Activated naive CD8-positive, alpha-beta T cell treated with anti-CD3 and anti-CD28 coated beads for 36 hours (primary cell): ENCODE results near the gene OGDH. TPM values are rescaled to one million over a fixed set of nuclear protein-coding genes. Genes with fewer than 3 reads are reported as not detected.
A peak's percentile ranks its signal among the peaks of the same experiment; 100 is the strongest.
"Not testable (repeated sequence)": the region's sequence is repeated elsewhere in the genome, so short reads cannot be mapped to it uniquely, and the experiment has no call there.

Experiments
- DNase-seq: peaks from one replicate; pipeline ENCODE4 v3.0.0; 2021
- H3K27ac Mint-ChIP-seq: one replicate; pipeline ENCODE4 v1.8.0; 2022; ENCODE audit warnings: mild to moderate bottlenecking, moderate library complexity, mixed read lengths
- H3K27me3 Mint-ChIP-seq: one replicate; pipeline ENCODE4 v1.8.0; 2022; ENCODE audit warnings: mild to moderate bottlenecking, mixed read lengths
- H3K36me3 Mint-ChIP-seq: one replicate; pipeline ENCODE4 v1.8.0; 2021; ENCODE audit warnings: mild to moderate bottlenecking, mixed read lengths
- H3K4me1 Mint-ChIP-seq: one replicate; pipeline ENCODE4 v1.8.0; 2021; ENCODE audit warnings: mixed read lengths
- H3K4me3 Mint-ChIP-seq: one replicate; pipeline ENCODE4 v1.8.0; 2022; ENCODE audit warnings: mild to moderate bottlenecking, moderate library complexity, mixed read lengths
- H3K9me3 Mint-ChIP-seq: one replicate; pipeline ENCODE4 v1.8.0; 2022; ENCODE audit warnings: mixed read lengths
- total RNA-seq, 2 experiments: library from RNA; stranded (reverse); gene quantifications; one replicate each; pipeline ENCODE4 v1.2.3, GENCODE V29; 2021

OGDH gene
- total RNA-seq: 10 to 100 TPM; 75.8 to 77.9 TPM

DNA sequence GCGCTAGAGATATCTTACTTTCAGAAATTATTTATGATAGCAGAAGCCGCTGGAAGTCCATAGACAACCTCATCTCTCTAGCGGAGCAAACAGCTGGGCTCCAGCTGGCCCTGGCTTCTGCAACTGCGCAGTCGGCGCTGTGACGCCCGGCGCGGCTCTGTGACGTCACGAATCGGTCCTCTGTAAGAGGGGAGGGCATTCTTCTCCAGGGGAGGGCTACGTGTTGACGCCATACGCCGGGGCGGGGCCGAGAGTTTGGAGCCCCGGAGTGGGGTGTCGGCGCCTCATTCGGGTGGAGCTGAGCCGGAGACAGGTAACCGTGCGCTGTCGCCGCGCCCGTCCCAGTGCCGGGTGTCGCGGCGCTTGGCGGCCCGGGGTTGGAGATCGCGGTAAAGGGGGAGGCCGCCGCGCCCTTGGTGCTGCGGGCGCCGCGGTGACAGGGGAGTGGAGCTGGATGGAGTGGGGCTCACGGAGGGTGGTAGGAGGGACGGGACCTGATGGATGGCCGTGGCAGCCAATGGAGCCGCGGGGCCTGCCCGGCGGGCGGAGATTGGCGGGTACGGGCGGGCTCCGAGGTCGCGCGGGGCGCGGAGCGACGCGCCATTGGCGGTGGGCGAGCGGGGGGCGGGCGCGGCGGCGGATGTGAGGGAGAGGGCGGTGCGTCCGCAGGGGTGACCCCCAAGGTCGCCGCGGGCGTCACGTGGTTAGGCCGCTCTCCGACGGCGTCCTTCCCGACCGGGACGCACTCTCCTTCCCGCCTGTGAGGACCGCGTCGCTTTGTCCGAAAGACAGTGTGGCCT, at the start of gene OGDH:
Gene OGDH, plus strand, starts transcription at position 287 of the 800 bp plus-strand sequence. CDS start 17,717 bp downstream, outside the sequence.
- Mint-ChIP-seq H3K4me3 (peak within 1 kb of the TSS; percentile 87), H3K27ac (peak within 1 kb of the TSS; percentile 98), H3K36me3 (peaks cover 18% of the 10 kb centered on the region), H3K9me3 (no peaks in the 10 kb centered on the region), H3K4me1 (peaks cover 27% of the 10 kb centered on the region), H3K27me3 (peaks cover 4% of the 10 kb centered on the region)
- DNase-seq: peak; percentile 99

- H3K4me3 Mint-ChIP-seq: no peak overlapping the region
- H3K4me1 Mint-ChIP-seq: no peaks in the 10 kb centered on the region
- no peak overlapping the region for H3K27ac Mint-ChIP-seq
- no peak for DNase-seq
- no peaks in the 10 kb centered on the region for H3K9me3 Mint-ChIP-seq
- H3K36me3 Mint-ChIP-seq: no peaks in the 10 kb centered on the region
- H3K27me3 Mint-ChIP-seq: no peaks in the 10 kb centered on the region
Measured at GRCh38 chr7:44557485-44557884, 48.9 kb upstream of the OGDH start.

DNA sequence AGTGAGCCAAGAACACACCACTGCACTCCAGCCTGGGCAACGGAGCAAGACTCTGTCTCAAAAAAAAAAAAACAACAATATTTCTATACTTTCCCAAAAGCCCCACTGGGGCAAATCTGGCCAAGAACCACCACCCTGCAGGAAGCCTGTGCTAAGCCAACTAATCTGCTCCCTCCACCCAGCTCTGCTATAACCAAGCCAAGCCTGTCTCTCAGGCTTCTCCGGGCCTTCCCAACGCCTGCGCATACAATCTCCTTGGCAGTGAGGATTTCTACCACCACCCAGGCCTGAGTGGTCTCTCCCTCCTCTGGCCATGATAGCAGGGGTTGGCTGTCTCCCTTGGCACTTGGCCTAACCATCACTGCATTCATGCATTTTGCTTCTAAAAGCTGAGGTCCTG, 46.9 kb upstream of the OGDH start:
- DNase-seq: no peak
- no peaks in the 10 kb centered on the region for H3K9me3 Mint-ChIP-seq
- H3K4me3 Mint-ChIP-seq: no peak overlapping the region
- no peaks in the 10 kb centered on the region for H3K27me3 Mint-ChIP-seq
- no peak overlapping the region for H3K27ac Mint-ChIP-seq
- H3K36me3 Mint-ChIP-seq: peaks cover 7% of the 10 kb centered on the region
- peaks cover 3% of the 10 kb centered on the region for H3K4me1 Mint-ChIP-seq

- Mint-ChIP-seq H3K9me3 (no peaks in the 10 kb centered on the region), H3K4me1 (peaks cover 10% of the 10 kb centered on the region), H3K27me3 (no peaks in the 10 kb centered on the region), H3K4me3 (no peak overlapping the region), H3K27ac (no peak overlapping the region), H3K36me3 (peaks cover 17% of the 10 kb centered on the region)
- DNase-seq: no peak
Measured at GRCh38 chr7:44561481-44561880, 44.9 kb upstream of the OGDH start.

DNA sequence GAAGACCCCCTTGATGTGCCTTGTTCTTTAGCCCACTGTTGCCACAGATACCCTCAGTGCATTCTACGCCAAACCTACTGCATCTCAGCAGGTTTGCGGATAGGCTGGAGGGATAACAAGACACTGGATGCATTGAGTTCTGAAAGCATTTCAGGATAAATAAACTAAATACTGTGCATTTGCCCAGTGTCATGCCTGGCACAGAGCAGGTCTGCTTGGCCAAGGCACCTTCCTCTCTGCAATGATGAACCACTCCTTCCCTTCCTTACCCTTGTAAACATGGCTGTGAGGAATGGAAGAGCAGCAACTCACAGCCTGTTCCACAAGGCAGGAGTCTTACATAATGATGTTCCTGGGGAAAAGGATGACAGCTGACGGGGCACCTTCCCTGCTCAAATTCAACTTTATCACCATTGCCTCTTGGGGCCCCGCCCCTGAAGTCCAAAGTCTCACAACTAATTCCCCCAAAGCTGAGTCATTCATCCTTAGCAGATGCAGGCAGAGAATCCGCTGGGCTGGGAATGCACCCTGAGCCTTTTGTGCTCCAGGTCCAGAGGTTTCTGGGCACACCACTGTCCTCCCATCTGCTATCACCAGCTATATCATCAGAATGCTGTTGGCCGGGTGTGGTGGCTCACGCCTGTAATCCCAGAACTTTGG, 44.3 kb upstream of the OGDH start:
- H3K4me1 Mint-ChIP-seq: peaks cover 13% of the 10 kb centered on the region
- peaks cover 18% of the 10 kb centered on the region for H3K36me3 Mint-ChIP-seq
- H3K27me3 Mint-ChIP-seq: no peaks in the 10 kb centered on the region
- H3K27ac Mint-ChIP-seq: peak overlapping the region; percentile 42
- H3K9me3 Mint-ChIP-seq: no peaks in the 10 kb centered on the region
- H3K4me3 Mint-ChIP-seq: no peak overlapping the region
- no peak for DNase-seq

GRCh38 chr7:44562622-44562962, 43.8 kb upstream of the OGDH start:
- Mint-ChIP-seq H3K4me1 (peaks cover 18% of the 10 kb centered on the region), H3K36me3 (peaks cover 23% of the 10 kb centered on the region)
- DNase-seq, H3K4me3 Mint-ChIP-seq, H3K27me3 Mint-ChIP-seq, H3K9me3 Mint-ChIP-seq, H3K27ac Mint-ChIP-seq: not testable (repeated sequence)

DNA sequence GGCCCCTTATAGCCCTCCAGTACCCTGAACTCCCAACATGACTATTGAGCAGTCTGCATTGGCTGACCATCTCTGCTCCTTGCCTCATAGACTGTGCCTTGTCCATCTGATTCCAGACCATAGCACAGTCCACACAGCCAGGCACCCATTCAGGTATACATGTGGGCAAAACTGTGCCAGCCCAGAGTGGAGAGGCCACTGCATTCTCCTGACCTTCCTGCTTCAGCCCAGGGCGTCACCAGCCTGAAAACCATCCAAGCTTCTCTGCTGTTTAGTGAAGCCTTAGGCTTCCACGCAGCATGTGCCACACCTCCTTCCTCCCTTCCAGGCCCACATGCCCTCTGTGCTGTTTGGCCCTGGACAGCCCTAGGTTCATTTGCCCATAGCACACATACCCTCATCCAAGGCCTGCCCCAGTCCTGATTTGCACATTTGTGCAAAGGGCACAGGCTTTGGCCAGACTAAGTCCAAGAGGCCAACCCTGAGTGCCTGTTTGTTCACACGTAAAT, 43.2 kb upstream of the OGDH start:
- H3K4me3 Mint-ChIP-seq: no peak overlapping the region
- H3K4me1 Mint-ChIP-seq: peaks cover 19% of the 10 kb centered on the region
- H3K9me3 Mint-ChIP-seq: no peaks in the 10 kb centered on the region
- H3K36me3 Mint-ChIP-seq: peaks cover 25% of the 10 kb centered on the region
- H3K27ac Mint-ChIP-seq: peak overlapping the region; percentile 42
- no peaks in the 10 kb centered on the region for H3K27me3 Mint-ChIP-seq
- no peak for DNase-seq

- peaks cover 27% of the 10 kb centered on the region for H3K4me1 Mint-ChIP-seq
Measured at GRCh38 chr7:44564606-44565005, 41.8 kb upstream of the OGDH start.

GRCh38 chr7:44565097-44565794, 41.2 kb upstream of the OGDH start:
- Mint-ChIP-seq H3K36me3 (peaks cover 38% of the 10 kb centered on the region), H3K4me3 (no peak overlapping the region), H3K4me1 (peaks cover 32% of the 10 kb centered on the region), H3K27me3 (no peaks in the 10 kb centered on the region), H3K9me3 (no peaks in the 10 kb centered on the region), H3K27ac (peak overlapping the region; percentile 38)
- peak; percentile 53 for DNase-seq

More at GRCh38 chr7:44564606-44565005, 41.8 kb upstream of the OGDH start:
- no peak overlapping the region for H3K4me3 Mint-ChIP-seq
- H3K27me3 Mint-ChIP-seq: no peaks in the 10 kb centered on the region
- H3K36me3 Mint-ChIP-seq: peaks cover 32% of the 10 kb centered on the region
- DNase-seq: no peak
- no peaks in the 10 kb centered on the region for H3K9me3 Mint-ChIP-seq
- H3K27ac Mint-ChIP-seq: no peak overlapping the region

DNA sequence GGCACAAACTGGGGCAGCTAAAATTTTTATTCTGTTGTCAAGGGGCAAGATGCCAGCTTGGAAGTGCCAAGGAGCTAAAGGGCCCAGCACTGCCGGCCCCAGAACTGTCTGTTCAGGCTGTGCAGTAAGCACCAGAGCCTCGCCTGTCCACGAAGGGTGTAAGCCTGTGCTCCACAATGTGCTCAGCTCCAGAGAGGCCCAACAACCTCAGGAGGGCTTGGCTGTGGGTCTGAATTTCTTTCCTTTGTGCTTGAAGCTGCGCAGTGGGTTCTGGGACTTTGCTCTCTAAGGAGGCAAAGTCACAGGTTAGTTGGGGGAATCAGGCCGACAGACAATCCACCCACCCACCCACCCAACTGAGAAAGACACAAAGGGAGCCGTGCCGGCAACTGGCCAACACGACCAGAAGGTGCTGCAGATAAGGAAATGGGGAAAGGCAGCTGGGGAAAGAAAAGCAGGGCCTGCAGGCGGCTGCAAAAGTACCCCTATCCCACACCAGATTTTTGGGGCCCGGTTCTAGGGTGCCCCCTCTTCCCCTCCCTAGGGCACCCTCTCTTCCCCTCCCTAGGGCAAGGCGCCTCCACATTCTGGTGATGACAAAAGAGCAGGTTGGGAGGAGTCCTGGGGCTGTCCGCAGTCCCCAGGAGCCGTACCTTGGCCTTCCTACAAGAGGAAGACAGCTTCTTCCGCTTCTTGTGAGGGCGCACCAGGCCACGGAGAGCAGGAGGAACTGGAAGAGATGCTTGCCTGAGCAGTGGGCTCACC, 40.5 kb upstream of the OGDH start:
- peaks cover 42% of the 10 kb centered on the region for H3K36me3 Mint-ChIP-seq
- H3K27ac Mint-ChIP-seq: peak overlapping the region; percentile 38
- no peaks in the 10 kb centered on the region for H3K9me3 Mint-ChIP-seq
- no peaks in the 10 kb centered on the region for H3K27me3 Mint-ChIP-seq
- no peak for DNase-seq
- H3K4me3 Mint-ChIP-seq: no peak overlapping the region
- peaks cover 32% of the 10 kb centered on the region for H3K4me1 Mint-ChIP-seq

DNA sequence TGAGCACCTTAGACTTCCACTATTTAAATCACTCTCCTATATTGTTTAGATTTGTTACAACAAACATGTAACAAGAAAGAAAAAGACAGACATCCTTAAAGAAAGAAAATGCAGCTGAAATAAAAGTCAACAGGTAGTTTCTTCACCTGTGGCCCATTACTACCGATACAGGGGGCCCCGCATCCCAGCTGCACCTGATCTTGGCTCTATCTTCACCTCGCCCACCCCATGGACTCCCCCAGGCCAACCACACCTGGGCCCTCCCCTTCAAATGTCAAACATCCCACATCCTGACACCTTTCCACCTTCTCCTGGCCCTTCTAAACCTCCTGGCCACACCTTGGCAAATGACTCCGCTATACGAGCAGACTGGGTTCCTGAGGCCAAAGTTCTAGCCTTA, 39.7 kb upstream of the OGDH start:
- H3K36me3 Mint-ChIP-seq: peaks cover 49% of the 10 kb centered on the region
- no peak overlapping the region for H3K27ac Mint-ChIP-seq
- H3K4me1 Mint-ChIP-seq: peaks cover 32% of the 10 kb centered on the region

DNA sequence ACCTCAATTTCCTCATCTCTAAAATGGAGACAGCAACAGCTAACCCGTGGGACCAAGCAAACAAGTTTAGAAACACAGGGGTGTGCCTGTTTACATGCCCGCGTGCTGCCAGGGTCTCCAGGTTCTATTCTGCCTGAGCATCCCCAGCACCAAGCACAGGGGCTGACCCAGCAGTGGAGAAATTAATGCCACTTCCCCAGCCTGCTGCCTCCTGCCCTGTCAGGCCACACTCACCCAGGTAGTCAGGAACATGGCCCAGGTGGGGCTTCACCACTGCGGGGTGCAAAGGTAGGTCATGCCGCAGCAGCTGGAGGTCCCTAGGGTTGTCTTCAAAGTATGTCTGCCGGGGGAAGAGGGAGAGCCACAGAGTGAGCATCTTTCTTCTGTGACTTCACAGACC, 38.5 kb upstream of the OGDH start:
- no peak overlapping the region for H3K4me3 Mint-ChIP-seq
- peaks cover 58% of the 10 kb centered on the region for H3K36me3 Mint-ChIP-seq
- no peaks in the 10 kb centered on the region for H3K9me3 Mint-ChIP-seq
- no peaks in the 10 kb centered on the region for H3K27me3 Mint-ChIP-seq
- peak overlapping the region; percentile 3 for H3K27ac Mint-ChIP-seq
- DNase-seq: no peak
- peaks cover 42% of the 10 kb centered on the region for H3K4me1 Mint-ChIP-seq

More for the DNA sequence above, 39.7 kb upstream of the OGDH start:
- no peaks in the 10 kb centered on the region for H3K9me3 Mint-ChIP-seq
- H3K27me3 Mint-ChIP-seq: no peaks in the 10 kb centered on the region
- H3K4me3 Mint-ChIP-seq: no peak overlapping the region
- DNase-seq: no peak

DNA sequence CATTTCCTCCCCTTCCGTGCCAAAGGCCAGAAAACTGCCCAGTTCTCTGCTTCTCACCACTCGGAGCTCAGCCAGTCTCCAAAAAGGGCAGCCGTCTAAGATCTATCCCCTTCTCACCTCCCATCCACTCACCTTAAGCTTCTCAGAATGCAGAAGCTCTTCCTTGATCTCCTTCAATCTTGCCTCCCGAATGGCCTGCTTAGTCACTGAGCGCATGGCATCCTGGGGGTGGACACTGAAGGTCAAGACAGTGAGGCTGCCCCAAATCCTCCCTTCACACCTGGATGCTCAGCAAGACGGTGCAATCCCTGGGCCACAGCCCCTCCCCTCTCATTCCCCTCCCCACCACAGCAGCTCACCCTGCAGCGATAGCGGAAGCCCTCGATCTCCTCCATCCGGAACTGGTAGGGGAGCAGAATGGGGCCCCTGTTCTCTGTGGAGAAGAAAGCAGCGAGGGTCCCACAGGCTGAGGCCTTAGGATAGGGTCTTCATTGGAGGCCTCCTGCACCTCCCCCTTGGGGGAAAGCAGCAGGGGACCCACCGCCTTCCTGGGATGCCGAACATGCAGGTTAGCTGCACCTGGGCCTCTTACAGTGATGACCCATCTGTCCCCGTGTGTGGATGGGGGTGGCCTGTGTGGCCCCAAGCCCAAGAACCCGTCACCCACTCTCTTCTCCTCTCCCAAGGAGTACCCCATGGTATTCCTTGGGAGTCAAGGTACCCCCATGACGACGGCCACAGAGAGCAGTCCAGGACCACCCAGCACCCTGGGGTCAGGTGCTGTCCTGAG, 37.5 kb upstream of the OGDH start:
- no peak for DNase-seq
- Mint-ChIP-seq H3K27me3 (no peaks in the 10 kb centered on the region), H3K4me3 (no peak overlapping the region), H3K4me1 (peaks cover 41% of the 10 kb centered on the region), H3K36me3 (peaks cover 64% of the 10 kb centered on the region), H3K9me3 (no peaks in the 10 kb centered on the region), H3K27ac (peak overlapping the region; percentile 18)

GRCh38 chr7:44569959-44570358, 36.5 kb upstream of the OGDH start:
- DNase-seq: no peak
- Mint-ChIP-seq H3K9me3 (no peaks in the 10 kb centered on the region), H3K4me1 (peaks cover 42% of the 10 kb centered on the region), H3K4me3 (no peak overlapping the region), H3K36me3 (peaks cover 61% of the 10 kb centered on the region), H3K27ac (peak overlapping the region; percentile 25), H3K27me3 (no peaks in the 10 kb centered on the region)
